ENCODE results near the gene CTSC. TPM values are rescaled to one million over a fixed set of nuclear protein-coding genes. Genes with fewer than 3 reads are reported as not detected.

CTSC gene
- total RNA-seq, 1 experiment from 2014 or later, result 80.2 TPM

GRCh38 chr11:88377144-88377543 is 39.6 kb upstream of the CTSC start:
- ATAC-seq (no peak), DNase-seq (ENCODE audit: low read depth, low spot score) (no peak)
- Histone ChIP-seq H3K27me3 (ENCODE audit: control insufficient read depth, insufficient read depth, low read length) (no peaks in the 10 kb centered on the region), H3K9me3 (ENCODE audit: control insufficient read depth, insufficient read depth, low read depth, low read length) (no peaks in the 10 kb centered on the region), H3K4me1 (ENCODE audit: control insufficient read depth, insufficient read depth, low read length) (no peaks in the 10 kb centered on the region), H3K27ac (ENCODE audit: low read length) (no peak overlapping the region), H3K36me3 (ENCODE audit: control insufficient read depth, insufficient read depth, low read length) (no peaks in the 10 kb centered on the region), H3K4me3 (ENCODE audit: low read depth in 2 of 2, low read length in 2 of 2) (no peak overlapping the region)
- no TSS peak for BruUV-seq (replicated peaks)
- ChIA-PET CTCF (no interaction called here), POLR2A (no interaction called here)
- no peak for TF ChIP-seq TCF7L2 (IDR thresholded peaks at IDR 0.05; ENCODE audit: low read depth, low read length)
- TF ChIP-seq, protein P1, sequence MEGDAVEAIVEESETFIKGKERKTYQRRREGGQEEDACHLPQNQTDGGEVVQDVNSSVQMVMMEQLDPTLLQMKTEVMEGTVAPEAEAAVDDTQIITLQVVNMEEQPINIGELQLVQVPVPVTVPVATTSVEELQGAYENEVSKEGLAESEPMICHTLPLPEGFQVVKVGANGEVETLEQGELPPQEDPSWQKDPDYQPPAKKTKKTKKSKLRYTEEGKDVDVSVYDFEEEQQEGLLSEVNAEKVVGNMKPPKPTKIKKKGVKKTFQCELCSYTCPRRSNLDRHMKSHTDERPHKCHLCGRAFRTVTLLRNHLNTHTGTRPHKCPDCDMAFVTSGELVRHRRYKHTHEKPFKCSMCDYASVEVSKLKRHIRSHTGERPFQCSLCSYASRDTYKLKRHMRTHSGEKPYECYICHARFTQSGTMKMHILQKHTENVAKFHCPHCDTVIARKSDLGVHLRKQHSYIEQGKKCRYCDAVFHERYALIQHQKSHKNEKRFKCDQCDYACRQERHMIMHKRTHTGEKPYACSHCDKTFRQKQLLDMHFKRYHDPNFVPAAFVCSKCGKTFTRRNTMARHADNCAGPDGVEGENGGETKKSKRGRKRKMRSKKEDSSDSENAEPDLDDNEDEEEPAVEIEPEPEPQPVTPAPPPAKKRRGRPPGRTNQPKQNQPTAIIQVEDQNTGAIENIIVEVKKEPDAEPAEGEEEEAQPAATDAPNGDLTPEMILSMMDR (IDR thresholded peaks at IDR 0.05), result no peak
- TF ChIP-seq POLR2AphosphoS5 (IDR thresholded peaks at IDR 0.05; ENCODE audit: low read depth, low read length), result no peak
- TF ChIP-seq, protein P2, sequence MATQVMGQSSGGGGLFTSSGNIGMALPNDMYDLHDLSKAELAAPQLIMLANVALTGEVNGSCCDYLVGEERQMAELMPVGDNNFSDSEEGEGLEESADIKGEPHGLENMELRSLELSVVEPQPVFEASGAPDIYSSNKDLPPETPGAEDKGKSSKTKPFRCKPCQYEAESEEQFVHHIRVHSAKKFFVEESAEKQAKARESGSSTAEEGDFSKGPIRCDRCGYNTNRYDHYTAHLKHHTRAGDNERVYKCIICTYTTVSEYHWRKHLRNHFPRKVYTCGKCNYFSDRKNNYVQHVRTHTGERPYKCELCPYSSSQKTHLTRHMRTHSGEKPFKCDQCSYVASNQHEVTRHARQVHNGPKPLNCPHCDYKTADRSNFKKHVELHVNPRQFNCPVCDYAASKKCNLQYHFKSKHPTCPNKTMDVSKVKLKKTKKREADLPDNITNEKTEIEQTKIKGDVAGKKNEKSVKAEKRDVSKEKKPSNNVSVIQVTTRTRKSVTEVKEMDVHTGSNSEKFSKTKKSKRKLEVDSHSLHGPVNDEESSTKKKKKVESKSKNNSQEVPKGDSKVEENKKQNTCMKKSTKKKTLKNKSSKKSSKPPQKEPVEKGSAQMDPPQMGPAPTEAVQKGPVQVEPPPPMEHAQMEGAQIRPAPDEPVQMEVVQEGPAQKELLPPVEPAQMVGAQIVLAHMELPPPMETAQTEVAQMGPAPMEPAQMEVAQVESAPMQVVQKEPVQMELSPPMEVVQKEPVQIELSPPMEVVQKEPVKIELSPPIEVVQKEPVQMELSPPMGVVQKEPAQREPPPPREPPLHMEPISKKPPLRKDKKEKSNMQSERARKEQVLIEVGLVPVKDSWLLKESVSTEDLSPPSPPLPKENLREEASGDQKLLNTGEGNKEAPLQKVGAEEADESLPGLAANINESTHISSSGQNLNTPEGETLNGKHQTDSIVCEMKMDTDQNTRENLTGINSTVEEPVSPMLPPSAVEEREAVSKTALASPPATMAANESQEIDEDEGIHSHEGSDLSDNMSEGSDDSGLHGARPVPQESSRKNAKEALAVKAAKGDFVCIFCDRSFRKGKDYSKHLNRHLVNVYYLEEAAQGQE (IDR thresholded peaks at IDR 0.05; ENCODE audit: insufficient read depth in 1 of 2, low read depth in 2 of 2, low read length in 1 of 2), result no peak
- no peak for TF ChIP-seq SIN3A (IDR thresholded peaks at IDR 0.05; ENCODE audit: borderline replicate concordance, insufficient read depth, low read depth, low read length)
- in situ Hi-C loops (cut with HindIII; ENCODE audit: low pct_unique_long_range_greater_than_20kb, low sequenced_read_pairs), result no loop called here
- intact Hi-C loops (cut with micrococcal nuclease; ENCODE audit: unreplicated experiment), result no loop called here

GRCh38 chr11:88375927-88376470 is 38.5 kb upstream of the CTSC start:
- Histone ChIP-seq H3K4me3 (ENCODE audit: low read depth in 2 of 2, low read length in 2 of 2) (no peak overlapping the region), H3K9me3 (ENCODE audit: control insufficient read depth, insufficient read depth, low read depth, low read length) (no peaks in the 10 kb centered on the region), H3K4me1 (ENCODE audit: control insufficient read depth, insufficient read depth, low read length) (no peaks in the 10 kb centered on the region), H3K27me3 (ENCODE audit: control insufficient read depth, insufficient read depth, low read length) (no peaks in the 10 kb centered on the region), H3K36me3 (ENCODE audit: control insufficient read depth, insufficient read depth, low read length) (no peaks in the 10 kb centered on the region), H3K27ac (ENCODE audit: low read length) (no peak overlapping the region)
- DNase-seq (ENCODE audit: low read depth, low spot score) (no peak), ATAC-seq (no peak)
- TF ChIP-seq, protein P2 (IDR thresholded peaks at IDR 0.05; ENCODE audit: insufficient read depth in 1 of 2, low read depth in 2 of 2, low read length in 1 of 2), result no peak
- TF ChIP-seq TCF7L2 (IDR thresholded peaks at IDR 0.05; ENCODE audit: low read depth, low read length), result no peak
- TF ChIP-seq SIN3A (IDR thresholded peaks at IDR 0.05; ENCODE audit: borderline replicate concordance, insufficient read depth, low read depth, low read length), result no peak
- TF ChIP-seq POLR2AphosphoS5 (IDR thresholded peaks at IDR 0.05; ENCODE audit: low read depth, low read length), result no peak
- TF ChIP-seq, protein P1 (IDR thresholded peaks at IDR 0.05), result no peak
- BruUV-seq (replicated peaks), result no TSS peak
- in situ Hi-C loops (cut with HindIII; ENCODE audit: low pct_unique_long_range_greater_than_20kb, low sequenced_read_pairs) (no loop called here), intact Hi-C loops (cut with micrococcal nuclease; ENCODE audit: unreplicated experiment) (no loop called here)
- POLR2A ChIA-PET, result no interaction called here
- CTCF ChIA-PET, result no interaction called here
